Omental fat pad (tissue), 4 donors: ENCODE data around the gene SGK1. TPM values are rescaled to one million over a fixed set of nuclear protein-coding genes. Genes with fewer than 3 reads are reported as not detected.
A peak's percentile ranks its signal among the peaks of the same experiment; 100 is the strongest.
"Not testable (repeated sequence)": the region's sequence is repeated elsewhere in the genome, so short reads cannot be mapped to it uniquely, and the experiment has no call there.

ENCODE experiments used
- ATAC-seq: fragments of 150-250 bp; one replicate; pipeline ENCODE4 v1.9.1; 2016; ENCODE audit warnings: mild to moderate bottlenecking, moderate library complexity; ENCODE audit not compliant: low FRiP score
- DNase-seq: peaks from one replicate; pipeline ENCODE4 v3.0.0-alpha.2; 2019; ENCODE audit warnings: low spot score
- CTCF ChIP-seq, 3 donors: fragments of 450-650 bp; IDR thresholded peaks; one replicate each; pipeline ENCODE4 v1.5.1; 2016 to 2017; ENCODE audit warnings: antibody characterized with exemption in 3 of 3, mild to moderate bottlenecking in 3 of 3, moderate library complexity in 2 of 3
- total RNA-seq, 4 donors: library from RNA; depleted of rRNA; stranded (reverse); fragments of >200 nt; gene quantifications; one replicate each; pipeline ENCODE4 v1.1.0, GENCODE V29; 2016

Gene SGK1
- total RNA-seq, 4 donors from 2014 or later, result 355 to 1,386 (median 540) TPM

GRCh38 chr6:134288538-134289203 lies 29.2 kb downstream of the SGK1 start:
- TF ChIP-seq CTCF (IDR thresholded peaks at IDR 0.05), result no peak
- ATAC-seq, result peak; percentile 62
- DNase-seq, result no peak

GRCh38 chr6:134287859-134288537 lies 29.9 kb downstream of the SGK1 start:
- no peak for ATAC-seq
- DNase-seq, result no peak
- no peak for TF ChIP-seq CTCF (IDR thresholded peaks at IDR 0.05)

- no peak for TF ChIP-seq CTCF (IDR thresholded peaks at IDR 0.05)
Measured at GRCh38 chr6:134282816-134283215, 35.1 kb downstream of the SGK1 start.

GRCh38 chr6:134281388-134281787 lies 36.5 kb downstream of the SGK1 start:
- ATAC-seq (no peak), DNase-seq (no peak)
- no peak for TF ChIP-seq CTCF (IDR thresholded peaks at IDR 0.05)

More at GRCh38 chr6:134282816-134283215, 35.1 kb downstream of the SGK1 start:
- DNase-seq, result no peak
- ATAC-seq, result no peak

GRCh38 chr6:134278000-134278399 lies 39.9 kb downstream of the SGK1 start:
- ATAC-seq, result no peak
- TF ChIP-seq CTCF (IDR thresholded peaks at IDR 0.05), result no peak
- no peak for DNase-seq

- ATAC-seq, DNase-seq: not testable (repeated sequence)
Measured at GRCh38 chr6:134276891-134277377, 41.0 kb downstream of the SGK1 start.

GRCh38 chr6:134272374-134272773 lies 45.5 kb downstream of the SGK1 start:
- ATAC-seq (no peak), DNase-seq (no peak)

More at GRCh38 chr6:134272374-134272773, 45.5 kb downstream of the SGK1 start:
- no peak for TF ChIP-seq CTCF (IDR thresholded peaks at IDR 0.05)
